ENCODE data around the gene NFE2L2. TPM values are rescaled to one million over a fixed set of nuclear protein-coding genes. Genes with fewer than 3 reads are reported as not detected.

The NFE2L2 gene
- total and polyA plus RNA-seq, 9 of the 15 experiments (the other 6 are each of a cell fraction or from before 2014, with no cell fraction given) = 29.3 to 120 (median 59.3) TPM

DNA sequence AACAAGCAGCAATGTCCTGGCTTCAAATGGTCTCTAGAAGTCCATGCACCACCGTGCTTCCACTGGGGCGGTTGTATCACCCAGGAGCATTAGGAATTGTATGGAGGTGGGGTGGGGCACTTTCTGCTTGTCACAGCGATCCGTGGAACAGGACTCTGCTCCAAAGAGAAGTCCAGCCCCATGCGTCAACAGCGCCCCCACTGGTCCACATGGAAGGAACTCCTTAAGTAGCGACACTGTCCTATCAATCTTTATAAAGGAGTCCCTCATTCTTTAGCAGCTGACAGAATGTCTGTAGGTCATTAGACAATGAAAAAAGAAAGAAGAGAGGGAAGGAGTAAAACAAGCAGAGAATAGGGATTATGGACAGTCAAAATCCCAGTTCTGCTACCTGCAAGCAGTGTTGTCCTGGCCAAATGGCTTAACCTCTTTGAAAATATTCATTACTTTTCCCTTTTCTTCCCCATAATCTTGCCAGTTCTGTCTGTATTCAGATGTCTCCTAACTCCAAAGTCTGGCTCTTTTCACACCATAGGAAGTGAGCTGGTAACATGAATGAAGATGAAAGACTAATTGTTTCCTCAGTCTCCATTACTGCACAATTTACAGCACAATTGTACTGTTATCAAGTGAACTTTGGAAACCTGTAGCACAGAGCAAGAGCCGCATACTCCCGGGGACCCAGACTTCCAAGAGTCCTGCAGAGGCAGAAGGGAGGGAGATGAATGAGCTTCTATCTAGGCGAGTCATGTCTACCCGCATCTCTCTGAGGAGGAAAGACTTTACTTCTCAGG lies 9.9 kb downstream of the NFE2L2 start (continued):
- TF ChIP-seq, protein P1, sequence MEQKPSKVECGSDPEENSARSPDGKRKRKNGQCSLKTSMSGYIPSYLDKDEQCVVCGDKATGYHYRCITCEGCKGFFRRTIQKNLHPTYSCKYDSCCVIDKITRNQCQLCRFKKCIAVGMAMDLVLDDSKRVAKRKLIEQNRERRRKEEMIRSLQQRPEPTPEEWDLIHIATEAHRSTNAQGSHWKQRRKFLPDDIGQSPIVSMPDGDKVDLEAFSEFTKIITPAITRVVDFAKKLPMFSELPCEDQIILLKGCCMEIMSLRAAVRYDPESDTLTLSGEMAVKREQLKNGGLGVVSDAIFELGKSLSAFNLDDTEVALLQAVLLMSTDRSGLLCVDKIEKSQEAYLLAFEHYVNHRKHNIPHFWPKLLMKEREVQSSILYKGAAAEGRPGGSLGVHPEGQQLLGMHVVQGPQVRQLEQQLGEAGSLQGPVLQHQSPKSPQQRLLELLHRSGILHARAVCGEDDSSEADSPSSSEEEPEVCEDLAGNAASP (IDR thresholded peaks at IDR 0.05) = no peak
- TF ChIP-seq, protein P2, sequence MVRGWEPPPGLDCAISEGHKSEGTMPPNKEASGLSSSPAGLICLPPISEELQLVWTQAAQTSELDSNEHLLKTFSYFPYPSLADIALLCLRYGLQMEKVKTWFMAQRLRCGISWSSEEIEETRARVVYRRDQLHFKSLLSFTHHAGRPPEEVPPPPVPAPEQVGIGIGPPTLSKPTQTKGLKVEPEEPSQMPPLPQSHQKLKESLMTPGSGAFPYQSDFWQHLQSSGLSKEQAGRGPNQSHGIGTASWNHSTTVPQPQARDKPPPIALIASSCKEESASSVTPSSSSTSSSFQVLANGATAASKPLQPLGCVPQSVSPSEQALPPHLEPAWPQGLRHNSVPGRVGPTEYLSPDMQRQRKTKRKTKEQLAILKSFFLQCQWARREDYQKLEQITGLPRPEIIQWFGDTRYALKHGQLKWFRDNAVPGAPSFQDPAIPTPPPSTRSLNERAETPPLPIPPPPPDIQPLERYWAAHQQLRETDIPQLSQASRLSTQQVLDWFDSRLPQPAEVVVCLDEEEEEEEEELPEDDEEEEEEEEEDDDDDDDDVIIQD (CRISPR knock-in tag; IDR thresholded peaks at IDR 0.05) = no peak
- TF ChIP-seq, protein P3, sequence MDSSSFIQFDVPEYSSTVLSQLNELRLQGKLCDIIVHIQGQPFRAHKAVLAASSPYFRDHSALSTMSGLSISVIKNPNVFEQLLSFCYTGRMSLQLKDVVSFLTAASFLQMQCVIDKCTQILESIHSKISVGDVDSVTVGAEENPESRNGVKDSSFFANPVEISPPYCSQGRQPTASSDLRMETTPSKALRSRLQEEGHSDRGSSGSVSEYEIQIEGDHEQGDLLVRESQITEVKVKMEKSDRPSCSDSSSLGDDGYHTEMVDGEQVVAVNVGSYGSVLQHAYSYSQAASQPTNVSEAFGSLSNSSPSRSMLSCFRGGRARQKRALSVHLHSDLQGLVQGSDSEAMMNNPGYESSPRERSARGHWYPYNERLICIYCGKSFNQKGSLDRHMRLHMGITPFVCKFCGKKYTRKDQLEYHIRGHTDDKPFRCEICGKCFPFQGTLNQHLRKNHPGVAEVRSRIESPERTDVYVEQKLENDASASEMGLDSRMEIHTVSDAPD (CRISPR knock-in tag; IDR thresholded peaks at IDR 0.05) = no peak
- TF ChIP-seq SMARCE1 (IDR thresholded peaks at IDR 0.05) (peak; percentile 54), ZNF197 (CRISPR knock-in tag; IDR thresholded peaks at IDR 0.05; ENCODE audit: low read depth) (no peak), CREM (IDR thresholded peaks at IDR 0.05; ENCODE audit: low read depth) (peak; percentile 72), STAT5B (CRISPR knock-in tag; IDR thresholded peaks at IDR 0.05) (no peak), ASH1L (IDR thresholded peaks at IDR 0.05; ENCODE audit: borderline replicate concordance, low read depth, partially characterized antibody) (no peak), HDAC6 (IDR thresholded peaks at IDR 0.05; ENCODE audit: low read depth, low read length) (no peak), ZNF224 (CRISPR knock-in tag; IDR thresholded peaks at IDR 0.05) (no peak), POLR2AphosphoS5 (IDR thresholded peaks at IDR 0.05; ENCODE audit: control insufficient read depth, insufficient read depth, low read depth, low read length) (peak; percentile 36; the same call in 1 of the 2 replicates), ZNF507 (tag; conservative IDR thresholded peaks at IDR 0.05) (no peak), ZZZ3 (IDR thresholded peaks at IDR 0.05) (no peak), ZNF253 (CRISPR knock-in tag; conservative IDR thresholded peaks at IDR 0.05) (no peak), FOXK2 (conservative IDR thresholded peaks at IDR 0.05 in 1 of 2, IDR thresholded peaks at IDR 0.05 in 1 of 2; ENCODE audit: low read depth in 2 of 2) (peak in 1 of 2 experiments; percentile 53; a peak in 1 of 4 replicates), ILK (tag; IDR thresholded peaks at IDR 0.05; ENCODE audit: borderline replicate concordance, low read depth) (no peak)
- TF ChIP-seq, protein P4, sequence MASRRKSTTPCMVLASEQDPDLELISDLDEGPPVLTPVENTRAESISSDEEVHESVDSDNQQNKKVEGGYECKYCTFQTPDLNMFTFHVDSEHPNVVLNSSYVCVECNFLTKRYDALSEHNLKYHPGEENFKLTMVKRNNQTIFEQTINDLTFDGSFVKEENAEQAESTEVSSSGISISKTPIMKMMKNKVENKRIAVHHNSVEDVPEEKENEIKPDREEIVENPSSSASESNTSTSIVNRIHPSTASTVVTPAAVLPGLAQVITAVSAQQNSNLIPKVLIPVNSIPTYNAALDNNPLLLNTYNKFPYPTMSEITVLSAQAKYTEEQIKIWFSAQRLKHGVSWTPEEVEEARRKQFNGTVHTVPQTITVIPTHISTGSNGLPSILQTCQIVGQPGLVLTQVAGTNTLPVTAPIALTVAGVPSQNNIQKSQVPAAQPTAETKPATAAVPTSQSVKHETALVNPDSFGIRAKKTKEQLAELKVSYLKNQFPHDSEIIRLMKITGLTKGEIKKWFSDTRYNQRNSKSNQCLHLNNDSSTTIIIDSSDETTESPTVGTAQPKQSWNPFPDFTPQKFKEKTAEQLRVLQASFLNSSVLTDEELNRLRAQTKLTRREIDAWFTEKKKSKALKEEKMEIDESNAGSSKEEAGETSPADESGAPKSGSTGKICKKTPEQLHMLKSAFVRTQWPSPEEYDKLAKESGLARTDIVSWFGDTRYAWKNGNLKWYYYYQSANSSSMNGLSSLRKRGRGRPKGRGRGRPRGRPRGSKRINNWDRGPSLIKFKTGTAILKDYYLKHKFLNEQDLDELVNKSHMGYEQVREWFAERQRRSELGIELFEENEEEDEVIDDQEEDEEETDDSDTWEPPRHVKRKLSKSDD (conservative IDR thresholded peaks at IDR 0.05; ENCODE audit: low read length) = no peak
- TF ChIP-seq, protein P5, sequence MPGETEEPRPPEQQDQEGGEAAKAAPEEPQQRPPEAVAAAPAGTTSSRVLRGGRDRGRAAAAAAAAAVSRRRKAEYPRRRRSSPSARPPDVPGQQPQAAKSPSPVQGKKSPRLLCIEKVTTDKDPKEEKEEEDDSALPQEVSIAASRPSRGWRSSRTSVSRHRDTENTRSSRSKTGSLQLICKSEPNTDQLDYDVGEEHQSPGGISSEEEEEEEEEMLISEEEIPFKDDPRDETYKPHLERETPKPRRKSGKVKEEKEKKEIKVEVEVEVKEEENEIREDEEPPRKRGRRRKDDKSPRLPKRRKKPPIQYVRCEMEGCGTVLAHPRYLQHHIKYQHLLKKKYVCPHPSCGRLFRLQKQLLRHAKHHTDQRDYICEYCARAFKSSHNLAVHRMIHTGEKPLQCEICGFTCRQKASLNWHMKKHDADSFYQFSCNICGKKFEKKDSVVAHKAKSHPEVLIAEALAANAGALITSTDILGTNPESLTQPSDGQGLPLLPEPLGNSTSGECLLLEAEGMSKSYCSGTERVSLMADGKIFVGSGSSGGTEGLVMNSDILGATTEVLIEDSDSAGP (CRISPR knock-in tag; IDR thresholded peaks at IDR 0.05) = no peak

All from K562 (cell line).